ENCODE data around the gene GPR25.

The GPR25 gene

GRCh38 chr1:200916152-200916551, 43.4 kb downstream of the GPR25 start:
- no peaks in the 10 kb centered on the region for H3K27me3 ChIP-seq (ENCODE audit: insufficient read depth, low read length)
- no peaks in the 10 kb centered on the region for H3K4me1 ChIP-seq (ENCODE audit: insufficient read depth, low read length)
- H3K9me3 ChIP-seq (ENCODE audit: low read length) = no peaks in the 10 kb centered on the region
- no peak overlapping the region for H3K4me3 ChIP-seq (ENCODE audit: low read length)
- peaks cover 20% of the 10 kb centered on the region for H3K36me3 ChIP-seq (ENCODE audit: insufficient read depth, low read length)
- H2AFZ ChIP-seq (ENCODE audit: low read depth, low read length) = no peak overlapping the region

- Histone ChIP-seq H3K9me3 (ENCODE audit: low read length) (no peaks in the 10 kb centered on the region), H3K27me3 (ENCODE audit: insufficient read depth, low read length) (no peaks in the 10 kb centered on the region), H2AFZ (ENCODE audit: low read depth, low read length) (no peak overlapping the region), H3K4me1 (ENCODE audit: insufficient read depth, low read length) (no peaks in the 10 kb centered on the region), H3K4me3 (ENCODE audit: low read length) (no peak overlapping the region), H3K36me3 (ENCODE audit: insufficient read depth, low read length) (peaks cover 16% of the 10 kb centered on the region)
Observed at GRCh38 chr1:200916681-200917080, 43.9 kb downstream of the GPR25 start.

GRCh38 chr1:200917291-200917817, 44.6 kb downstream of the GPR25 start:
- H3K4me3 ChIP-seq (ENCODE audit: low read length) = no peak overlapping the region
- H3K27me3 ChIP-seq (ENCODE audit: insufficient read depth, low read length) = no peaks in the 10 kb centered on the region
- peaks cover 10% of the 10 kb centered on the region for H3K36me3 ChIP-seq (ENCODE audit: insufficient read depth, low read length)
- H2AFZ ChIP-seq (ENCODE audit: low read depth, low read length) = no peak overlapping the region
- no peaks in the 10 kb centered on the region for H3K4me1 ChIP-seq (ENCODE audit: insufficient read depth, low read length)
- H3K9me3 ChIP-seq (ENCODE audit: low read length) = no peaks in the 10 kb centered on the region

- H3K4me3 ChIP-seq (ENCODE audit: low read length) = no peak overlapping the region
- H2AFZ ChIP-seq (ENCODE audit: low read depth, low read length) = no peak overlapping the region
- H3K36me3 ChIP-seq (ENCODE audit: insufficient read depth, low read length) = peaks cover 4% of the 10 kb centered on the region
Observed at GRCh38 chr1:200918006-200918405, 45.2 kb downstream of the GPR25 start.

GRCh38 chr1:200919386-200919785, 46.6 kb downstream of the GPR25 start:
- Histone ChIP-seq H3K9me3 (ENCODE audit: low read length) (no peaks in the 10 kb centered on the region), H3K4me3 (ENCODE audit: low read length) (no peak overlapping the region), H3K4me1 (ENCODE audit: insufficient read depth, low read length) (no peaks in the 10 kb centered on the region), H3K36me3 (ENCODE audit: insufficient read depth, low read length) (no peaks in the 10 kb centered on the region), H2AFZ (ENCODE audit: low read depth, low read length) (no peak overlapping the region), H3K27me3 (ENCODE audit: insufficient read depth, low read length) (no peaks in the 10 kb centered on the region)

More at GRCh38 chr1:200918006-200918405, 45.2 kb downstream of the GPR25 start:
- Histone ChIP-seq H3K4me1 (ENCODE audit: insufficient read depth, low read length) (no peaks in the 10 kb centered on the region), H3K9me3 (ENCODE audit: low read length) (no peaks in the 10 kb centered on the region), H3K27me3 (ENCODE audit: insufficient read depth, low read length) (no peaks in the 10 kb centered on the region)

- H3K36me3 ChIP-seq (ENCODE audit: insufficient read depth, low read length) = no peaks in the 10 kb centered on the region
- H3K9me3 ChIP-seq (ENCODE audit: low read length) = no peaks in the 10 kb centered on the region
- no peaks in the 10 kb centered on the region for H3K27me3 ChIP-seq (ENCODE audit: insufficient read depth, low read length)
- no peaks in the 10 kb centered on the region for H3K4me1 ChIP-seq (ENCODE audit: insufficient read depth, low read length)
- H2AFZ ChIP-seq (ENCODE audit: low read depth, low read length) = no peak overlapping the region
- no peak overlapping the region for H3K4me3 ChIP-seq (ENCODE audit: low read length)
Observed at GRCh38 chr1:200921571-200922110, 48.9 kb downstream of the GPR25 start.

- no peak overlapping the region for H2AFZ ChIP-seq (ENCODE audit: low read depth, low read length)
- H3K4me3 ChIP-seq (ENCODE audit: low read length) = no peak overlapping the region
- no peaks in the 10 kb centered on the region for H3K9me3 ChIP-seq (ENCODE audit: low read length)
- no peaks in the 10 kb centered on the region for H3K27me3 ChIP-seq (ENCODE audit: insufficient read depth, low read length)
- H3K36me3 ChIP-seq (ENCODE audit: insufficient read depth, low read length) = no peaks in the 10 kb centered on the region
- H3K4me1 ChIP-seq (ENCODE audit: insufficient read depth, low read length) = no peaks in the 10 kb centered on the region
Observed at GRCh38 chr1:200922406-200922805, 49.6 kb downstream of the GPR25 start.

- Histone ChIP-seq H3K36me3 (ENCODE audit: insufficient read depth, low read length) (no peaks in the 10 kb centered on the region), H3K4me3 (ENCODE audit: low read length) (no peak overlapping the region), H2AFZ (ENCODE audit: low read depth, low read length) (no peak overlapping the region), H3K9me3 (ENCODE audit: low read length) (no peaks in the 10 kb centered on the region), H3K4me1 (ENCODE audit: insufficient read depth, low read length) (no peaks in the 10 kb centered on the region), H3K27me3 (ENCODE audit: insufficient read depth, low read length) (no peaks in the 10 kb centered on the region)
Observed at GRCh38 chr1:200923601-200924000, 50.8 kb downstream of the GPR25 start.

Measured in neuron (in vitro differentiated cells).